ENCODE results near the gene CAMK1D.
A peak's percentile ranks its signal among the peaks of the same experiment; 100 is the strongest.

CAMK1D gene

DNA sequence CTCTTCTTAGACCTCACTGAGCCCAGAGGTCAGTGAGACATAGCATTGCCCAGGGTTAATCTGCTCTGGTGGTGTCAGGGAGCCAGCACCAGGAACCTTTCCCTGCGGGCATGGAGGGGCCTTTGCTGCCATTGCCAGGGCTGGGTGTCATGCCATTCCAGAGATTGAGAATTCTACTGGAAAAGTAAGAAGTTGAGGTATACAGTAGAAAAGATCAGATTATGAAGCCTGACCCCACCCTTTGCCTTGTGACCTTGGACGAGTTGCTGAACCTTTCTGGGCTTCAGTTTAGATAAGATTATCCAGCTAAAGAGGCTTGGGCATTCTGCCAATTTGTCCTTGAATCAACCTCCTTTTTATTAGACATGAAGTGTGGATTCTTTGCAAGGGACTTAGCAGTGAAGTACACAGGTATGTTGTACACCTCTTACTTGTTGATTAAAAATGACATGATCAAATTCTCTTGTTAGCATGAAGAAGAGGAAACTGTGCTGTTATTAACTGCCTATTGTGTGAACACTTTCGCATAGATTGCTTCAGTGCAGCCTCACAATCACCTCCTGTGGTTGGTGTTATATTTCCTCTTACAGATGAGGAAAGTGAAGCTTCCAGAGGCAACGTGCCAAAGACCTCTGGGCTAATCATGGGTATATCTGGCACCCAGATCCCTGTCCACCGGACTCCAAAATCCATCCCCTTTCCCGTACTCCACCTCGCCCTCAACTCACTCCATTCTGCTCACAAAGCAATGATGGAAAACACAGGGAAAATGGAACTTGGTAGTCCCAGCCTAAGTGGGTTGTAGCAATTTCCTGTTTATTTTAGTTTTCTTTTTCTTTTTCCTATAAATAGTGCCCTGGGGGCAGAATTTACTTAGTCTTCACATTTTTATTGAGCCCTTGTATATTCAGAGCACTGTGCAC lies 151.3 kb downstream of the CAMK1D start:
- DNase-seq: no peak

DNA sequence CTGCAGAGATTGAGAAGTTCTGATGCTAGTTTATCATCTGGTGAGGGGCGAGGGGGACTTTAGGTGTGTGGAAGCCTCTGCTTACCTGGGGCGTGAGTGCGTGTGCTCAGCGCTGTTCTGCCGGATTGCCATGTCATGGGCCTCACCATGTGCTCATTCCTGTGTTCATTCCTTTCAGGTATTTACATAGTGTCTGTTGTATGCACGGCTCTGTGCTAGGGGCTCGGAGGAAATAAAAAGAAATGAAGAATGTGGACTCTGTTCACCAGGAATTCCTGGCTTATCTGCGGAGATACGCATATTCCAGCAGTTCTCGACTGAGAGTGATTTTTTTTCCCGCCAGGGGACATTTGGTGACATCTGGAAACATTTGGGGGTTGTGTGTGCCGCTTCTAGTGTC lies 152.0 kb downstream of the CAMK1D start:
- DNase-seq: no peak

DNA sequence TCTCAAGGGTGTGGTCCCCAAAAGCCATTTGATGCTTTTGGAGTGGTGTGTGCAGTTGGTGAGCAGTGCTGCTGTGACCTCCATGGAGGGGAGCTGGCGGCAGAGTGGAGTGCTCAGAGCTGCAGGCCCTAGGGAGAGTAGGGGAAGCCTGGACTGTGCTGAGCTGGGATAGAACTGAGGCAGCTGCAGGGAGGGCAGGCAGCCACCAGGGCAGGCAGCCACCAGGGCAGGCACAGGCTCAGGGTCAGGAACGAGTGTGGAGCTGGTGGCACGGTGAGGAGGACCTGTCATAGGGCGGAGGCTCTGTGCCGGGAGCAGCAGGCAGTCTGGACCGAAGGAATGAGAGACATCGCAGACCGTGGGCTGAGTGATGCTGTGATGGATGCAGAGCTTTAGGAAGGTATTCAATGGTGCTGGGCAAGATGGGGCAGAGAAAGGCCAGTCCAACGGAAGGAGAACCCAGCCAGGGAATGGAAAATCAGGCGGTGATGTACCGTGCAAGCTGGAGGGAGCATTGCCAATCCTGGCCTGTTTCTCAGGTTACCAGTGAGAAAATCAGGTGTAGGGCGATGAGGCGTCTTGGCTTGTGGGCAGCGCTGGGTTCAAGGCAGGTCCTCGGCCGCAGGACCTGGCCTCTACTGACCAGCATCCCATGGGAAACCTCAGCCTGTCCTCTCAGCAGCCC lies 152.6 kb downstream of the CAMK1D start:
- no peak for DNase-seq

DNA sequence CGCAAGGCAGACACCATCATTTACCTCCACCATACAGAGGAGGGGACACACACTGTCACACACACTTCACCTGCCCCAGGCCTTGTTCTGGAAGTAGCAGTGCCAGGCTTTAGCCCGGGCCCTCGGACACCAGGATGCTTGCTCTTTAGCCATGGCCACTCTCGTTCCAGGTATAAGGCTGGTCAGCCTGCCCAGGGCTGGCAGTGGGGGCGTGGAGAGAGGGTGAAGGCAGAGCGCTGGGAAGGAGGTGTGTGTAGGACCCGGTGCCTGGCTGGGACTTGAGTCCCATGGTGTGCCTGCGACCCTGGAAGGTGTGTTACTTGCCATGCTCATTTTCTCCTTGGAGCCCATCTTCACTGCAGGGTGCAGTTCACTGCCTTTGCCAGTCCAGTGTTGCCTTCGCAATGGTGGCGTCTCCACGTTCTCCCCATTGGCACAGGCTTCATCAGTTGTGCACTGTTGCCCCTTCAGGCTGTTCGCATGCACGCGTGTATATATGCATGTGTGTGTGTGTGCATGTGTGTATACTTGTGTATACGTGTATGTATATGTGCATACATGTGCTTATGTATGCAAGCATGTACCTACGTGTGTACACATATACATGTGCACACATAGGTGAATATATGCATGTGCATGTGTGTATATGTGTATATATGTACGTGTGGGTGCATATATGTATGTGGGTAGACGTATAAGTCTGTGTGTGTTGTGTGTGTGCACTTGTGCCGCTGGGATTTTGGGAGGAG lies 153.4 kb downstream of the CAMK1D start:
- DNase-seq: no peak

DNA sequence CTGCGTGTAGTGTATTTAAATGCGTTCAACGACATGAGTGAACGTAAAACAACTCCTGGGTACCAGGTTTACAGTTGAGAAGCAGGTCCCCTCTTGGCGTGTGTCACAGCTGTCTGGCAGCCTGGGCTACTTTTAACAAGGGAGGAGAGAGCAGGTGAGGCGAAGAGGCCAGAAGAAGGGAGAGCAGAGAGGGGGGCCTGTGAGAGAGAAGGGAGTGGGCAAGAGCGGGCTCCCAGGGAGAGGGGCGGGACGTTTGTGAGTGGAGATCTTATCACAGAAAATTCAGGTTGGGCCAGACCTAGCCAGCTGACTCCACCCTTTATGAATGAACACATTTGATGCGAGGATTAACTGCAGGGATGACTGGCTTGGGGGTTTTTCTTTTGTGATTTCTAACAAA lies 154.0 kb downstream of the CAMK1D start:
- DNase-seq: no peak

DNA sequence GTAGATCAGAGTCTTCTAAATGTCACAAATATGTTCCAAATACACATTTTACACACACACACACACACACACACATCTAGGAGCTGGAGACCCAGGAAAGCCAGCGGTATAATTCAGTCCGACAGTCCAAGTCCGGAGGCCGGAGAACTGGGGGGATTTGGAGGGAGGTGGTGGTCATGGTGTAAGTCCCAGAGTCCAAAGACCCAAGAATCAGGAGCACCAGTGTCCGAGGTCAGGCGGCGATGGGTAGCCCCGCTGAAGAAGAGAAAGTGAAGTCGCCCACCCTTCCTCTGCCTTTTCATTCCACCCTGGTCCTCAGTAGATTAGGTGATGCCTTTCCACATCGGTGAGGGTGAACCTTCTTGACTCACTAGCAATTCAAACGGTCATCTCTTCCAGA lies 154.8 kb downstream of the CAMK1D start:
- no peak for DNase-seq

DNA sequence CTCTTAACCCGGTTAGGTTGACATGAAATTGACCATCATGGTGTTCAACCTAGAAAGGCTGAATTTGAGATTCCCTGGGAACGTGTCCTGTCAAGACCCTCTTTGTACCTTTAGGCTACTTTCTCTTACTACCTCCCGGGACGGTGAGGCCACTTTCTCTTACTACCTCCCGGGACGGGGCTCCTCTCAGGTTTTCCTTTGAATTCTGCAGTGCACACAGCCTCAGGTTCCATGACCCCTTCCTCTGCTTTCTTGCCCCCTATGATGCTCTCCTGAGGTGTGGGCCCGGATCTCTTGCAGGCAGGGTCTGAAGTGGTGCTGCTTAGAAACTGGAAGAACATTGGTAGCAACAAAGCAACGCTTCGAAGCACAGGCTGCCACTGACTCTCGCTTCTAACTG lies 155.3 kb downstream of the CAMK1D start:
- no peak for DNase-seq

DNA sequence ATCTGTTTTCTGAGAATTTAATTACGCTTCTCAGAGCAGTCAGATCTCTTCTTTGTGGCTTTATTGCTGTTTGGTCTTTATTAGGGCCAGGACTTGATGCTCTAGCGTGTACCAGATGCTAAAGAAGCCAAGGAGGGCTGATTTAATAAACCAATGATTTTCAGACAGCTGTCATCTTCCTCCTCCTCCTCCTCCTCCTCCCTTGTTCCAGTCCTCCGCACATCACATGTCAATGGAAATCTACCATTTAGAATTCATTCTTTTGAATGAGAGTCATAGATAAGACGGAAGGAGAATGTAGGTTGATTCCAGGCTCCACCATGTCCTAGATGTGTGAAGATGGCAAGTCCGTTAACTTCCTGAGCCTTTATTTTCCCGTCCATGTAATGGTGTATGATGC lies 156.3 kb downstream of the CAMK1D start:
- no peak for DNase-seq

DNA sequence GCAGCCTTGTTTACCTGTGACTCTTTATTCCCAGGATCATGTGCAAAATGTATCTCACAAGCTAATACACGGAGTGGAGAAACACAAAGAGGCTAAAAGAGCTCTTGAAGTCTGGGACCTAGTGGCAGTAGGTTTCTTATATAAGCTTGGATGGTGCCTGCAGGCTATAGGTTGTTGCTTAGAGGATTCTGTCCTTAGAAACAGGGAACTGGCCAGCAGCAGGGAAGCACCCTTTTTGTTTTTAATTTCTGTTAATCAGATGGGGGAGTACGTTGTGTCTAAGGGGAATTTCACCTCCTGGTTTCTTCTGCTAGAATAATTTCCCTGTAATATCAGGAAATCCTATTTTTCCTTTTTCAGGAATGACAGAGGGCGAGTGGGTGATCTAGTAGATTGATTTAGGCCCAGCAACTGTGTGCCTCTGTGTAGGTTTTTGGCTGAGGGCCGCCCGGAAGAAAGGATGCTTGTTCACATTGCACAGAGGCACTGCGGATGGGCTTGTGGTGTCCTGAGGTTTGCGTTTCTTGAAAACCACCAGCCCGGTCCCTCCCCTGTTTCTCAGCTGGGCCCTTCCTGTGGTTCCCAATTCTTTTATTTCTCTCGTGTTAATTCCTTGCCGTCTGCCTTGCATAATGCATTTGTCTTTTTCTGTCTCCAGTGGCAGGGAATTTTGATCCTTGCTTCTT lies 158.0 kb downstream of the CAMK1D start:
- DNase-seq: peak; percentile 15

DNA sequence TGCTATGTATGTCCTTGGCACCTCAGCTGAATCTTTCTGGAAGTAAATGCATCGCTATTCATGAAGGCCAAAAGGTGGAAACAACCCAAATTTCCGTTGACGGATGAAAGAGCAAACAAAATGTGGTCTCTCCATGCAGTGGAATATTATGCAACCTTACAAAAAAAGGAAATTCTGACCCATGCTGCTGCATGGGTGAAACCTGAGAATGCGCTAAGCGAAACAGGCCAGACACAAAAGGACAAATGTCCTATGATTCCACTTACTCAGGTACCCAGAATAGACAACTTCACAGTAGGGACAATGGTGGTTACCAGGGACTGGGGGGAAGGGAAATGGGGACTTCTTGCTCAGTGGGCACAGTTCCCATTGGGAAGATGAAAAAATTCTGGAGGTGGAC lies 158.8 kb downstream of the CAMK1D start:
- DNase-seq: no peak

DNA sequence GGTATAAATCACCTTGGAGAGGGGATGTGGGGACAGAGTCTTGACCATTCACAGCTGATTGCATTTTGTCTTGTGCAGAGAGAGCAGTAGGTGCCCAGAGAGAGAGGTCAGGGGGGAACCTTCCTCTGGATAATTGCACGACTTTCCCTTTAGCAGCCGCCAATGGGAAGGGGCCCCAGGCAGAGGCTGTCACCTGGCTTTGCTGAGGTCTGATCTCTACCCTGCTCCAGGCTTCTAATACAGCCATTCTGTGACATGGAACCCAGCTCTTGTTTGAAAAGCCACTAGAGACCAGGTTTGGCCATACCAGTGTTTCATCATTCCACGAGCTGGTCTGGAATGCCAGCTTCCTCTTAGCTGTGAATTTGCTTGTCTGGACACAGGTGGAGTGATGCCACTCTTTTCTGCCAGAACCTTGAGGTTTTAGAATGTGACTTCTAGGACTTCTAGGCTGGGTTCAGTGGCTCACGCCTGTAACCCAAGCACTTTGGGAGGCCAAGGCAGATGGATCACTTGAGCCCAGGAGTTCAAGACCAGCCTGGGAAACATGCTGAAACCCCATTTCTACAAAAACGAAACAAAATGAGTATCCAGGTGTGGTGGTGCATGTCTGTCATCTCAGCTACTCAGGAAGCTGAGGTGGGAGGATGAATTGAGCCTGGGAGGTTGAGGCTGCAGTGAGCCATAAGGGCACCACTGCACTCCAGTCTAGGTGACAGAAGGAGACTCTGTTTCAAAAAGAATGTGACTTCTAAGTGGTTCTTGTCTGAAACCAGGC lies 159.9 kb downstream of the CAMK1D start:
- no peak for DNase-seq

DNA sequence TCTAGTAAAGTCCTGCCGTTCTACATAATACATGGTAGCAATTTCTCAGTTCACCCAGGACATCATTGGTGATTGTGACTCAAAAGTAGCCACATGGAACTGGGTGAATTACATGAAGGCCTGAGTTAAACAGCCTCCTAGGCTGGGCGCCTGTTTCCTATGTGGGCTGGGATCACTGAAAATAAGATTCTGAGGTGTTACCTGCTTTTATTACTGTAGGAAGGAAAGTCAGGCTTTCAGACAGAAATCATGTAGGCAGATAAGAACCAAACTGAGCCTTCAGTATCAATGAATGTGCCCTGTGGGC lies 160.4 kb downstream of the CAMK1D start:
- DNase-seq: no peak

DNA sequence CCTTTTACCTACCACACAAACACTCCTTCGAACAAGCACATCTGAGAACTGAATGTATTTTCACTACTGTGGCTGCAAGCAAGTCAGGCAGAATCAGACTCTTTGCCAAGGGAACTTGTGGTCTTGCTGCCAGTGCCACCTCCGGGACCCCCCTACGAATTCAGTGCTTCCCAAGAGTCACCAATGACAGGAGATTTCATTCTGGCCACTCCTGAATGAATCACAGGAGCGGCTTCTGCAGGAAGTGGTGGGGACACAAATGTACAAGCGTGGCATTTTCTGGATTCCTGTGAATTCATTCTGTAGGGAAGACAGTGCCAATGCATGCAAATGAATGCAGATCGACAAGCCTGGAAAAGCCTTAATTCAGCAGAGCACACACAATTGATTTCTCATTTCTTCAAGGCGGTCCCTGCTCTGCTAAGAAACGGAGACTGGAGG lies 161.2 kb downstream of the CAMK1D start:
- no peak for DNase-seq

DNA sequence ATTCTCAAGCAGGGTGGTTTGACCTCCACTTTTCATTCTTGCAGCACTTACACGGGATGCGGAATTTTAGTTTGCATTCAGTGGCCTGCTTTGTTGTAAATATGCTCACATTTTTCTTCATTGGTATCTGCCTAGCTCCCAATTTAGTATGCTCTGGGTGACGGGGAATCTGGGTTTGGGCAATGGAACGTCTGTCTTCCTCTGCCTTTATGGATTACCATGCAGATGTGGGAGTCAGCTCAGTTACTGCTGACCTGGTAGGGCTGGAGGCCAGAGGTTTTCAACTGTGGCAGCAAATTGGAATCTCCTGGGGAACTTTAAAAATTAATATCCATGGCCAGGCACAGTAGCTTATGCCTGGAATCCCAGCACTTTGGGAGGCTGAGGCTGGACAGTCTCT lies 161.6 kb downstream of the CAMK1D start:
- no peak for DNase-seq

DNA sequence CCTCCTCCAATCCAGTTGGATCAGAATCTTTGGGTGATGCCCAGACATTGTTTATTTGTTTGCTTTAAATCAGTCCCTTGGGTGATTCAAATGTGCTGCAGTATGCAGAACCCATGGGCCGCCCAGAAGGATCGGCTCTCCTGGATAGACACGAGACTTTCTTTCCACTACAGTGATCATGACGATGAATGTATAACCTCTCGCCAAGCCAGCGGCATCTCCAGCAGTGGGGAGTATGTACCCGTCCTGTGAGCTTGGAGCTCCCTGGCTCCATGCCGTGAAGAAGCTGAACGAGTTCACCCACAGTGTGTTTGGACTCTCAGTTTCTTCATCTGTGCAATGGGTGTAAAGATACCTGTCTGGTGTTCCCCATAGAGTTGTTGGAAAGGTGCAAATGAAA lies 162.3 kb downstream of the CAMK1D start:
- no peak for DNase-seq

DNA sequence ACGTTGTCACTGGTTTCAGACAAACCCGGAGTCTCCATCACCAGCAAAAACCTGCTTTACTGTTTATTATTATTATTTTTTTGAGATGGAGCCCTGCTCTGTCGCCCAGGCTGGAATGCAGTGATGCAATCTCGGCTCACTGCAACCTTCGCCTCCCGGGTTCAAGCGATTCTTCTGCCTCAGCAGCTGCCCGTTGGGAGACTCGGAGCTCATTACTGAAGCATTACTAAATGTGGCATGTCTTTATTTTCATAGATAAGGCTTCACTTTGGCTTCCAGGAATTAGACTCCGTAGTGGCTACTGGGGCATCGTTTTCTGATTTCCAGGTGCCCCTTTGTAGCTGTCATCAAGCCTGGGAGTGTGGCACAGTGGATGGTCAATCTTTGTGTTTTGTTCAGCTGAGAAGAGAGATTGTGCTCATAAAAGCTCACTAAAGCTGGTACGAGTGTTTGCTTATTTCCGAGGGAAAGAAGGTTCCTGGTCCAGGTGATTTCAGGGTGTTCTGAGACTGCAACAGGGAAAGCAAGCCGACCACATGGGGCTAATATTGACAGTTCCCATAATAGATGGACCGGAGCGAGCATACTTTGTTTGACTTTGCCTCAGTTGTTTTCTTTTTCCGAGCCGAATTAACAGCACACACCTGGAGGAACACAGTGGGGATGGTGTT lies 163.1 kb downstream of the CAMK1D start:
- DNase-seq: no peak

DNA sequence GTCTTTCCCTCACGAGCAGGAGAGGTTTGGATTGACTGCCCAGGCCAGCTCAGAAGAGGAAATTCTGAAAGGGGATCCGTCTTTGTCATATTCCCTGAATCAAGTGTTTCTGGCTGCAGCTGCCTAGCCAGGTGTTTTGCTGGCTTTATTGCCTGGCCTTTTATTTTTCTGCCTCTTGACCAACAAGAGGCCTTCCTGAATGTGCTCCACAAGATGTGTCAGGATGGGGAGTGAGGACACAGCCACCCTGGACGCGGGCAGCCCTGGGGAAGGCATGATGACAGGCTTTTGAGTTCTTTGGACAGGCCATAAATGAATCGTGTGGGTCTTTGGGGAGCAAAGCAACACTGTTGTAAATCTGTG lies 163.6 kb downstream of the CAMK1D start:
- no peak for DNase-seq

DNA sequence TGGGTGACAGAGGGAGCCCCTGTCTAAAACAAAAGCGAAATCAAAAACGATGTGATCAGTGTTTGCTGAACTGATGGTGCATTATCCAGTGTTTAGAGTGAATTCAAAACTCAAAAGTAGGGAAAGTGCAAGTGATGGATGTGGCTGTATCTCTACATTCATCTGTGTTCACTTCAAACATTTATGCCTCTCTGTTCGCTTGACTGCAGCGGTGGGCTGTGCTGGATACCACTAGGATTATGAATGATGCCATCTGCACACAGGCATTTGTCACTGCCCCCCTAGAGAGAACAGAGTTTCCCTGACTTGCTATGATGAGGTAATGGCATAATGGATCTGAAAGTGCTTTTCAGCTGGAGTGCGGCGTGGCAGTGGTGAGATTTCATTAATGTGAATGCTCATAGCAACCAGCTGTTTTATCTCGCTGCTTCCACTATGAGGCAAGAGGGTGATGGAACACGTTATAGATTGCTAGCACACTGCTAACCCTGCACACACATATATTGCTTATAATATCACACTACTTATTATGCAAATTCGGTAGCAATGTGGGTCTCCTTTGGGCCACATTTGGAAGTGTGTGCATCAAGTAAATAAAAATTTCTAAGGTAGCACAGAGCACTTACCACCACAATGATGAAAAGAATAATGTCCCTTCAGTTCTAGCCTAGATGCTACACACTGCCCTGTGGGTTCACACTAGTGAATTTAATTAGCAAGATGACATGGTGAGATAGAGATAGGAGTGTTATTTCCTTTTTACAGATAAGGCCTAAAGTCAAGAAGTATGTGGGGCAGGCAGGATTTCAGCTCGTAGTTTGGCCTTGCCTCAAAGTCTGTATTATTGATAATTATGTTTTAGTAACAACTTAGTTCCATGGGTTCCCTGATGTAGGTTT lies 164.7 kb downstream of the CAMK1D start:
- no peak for DNase-seq

DNA sequence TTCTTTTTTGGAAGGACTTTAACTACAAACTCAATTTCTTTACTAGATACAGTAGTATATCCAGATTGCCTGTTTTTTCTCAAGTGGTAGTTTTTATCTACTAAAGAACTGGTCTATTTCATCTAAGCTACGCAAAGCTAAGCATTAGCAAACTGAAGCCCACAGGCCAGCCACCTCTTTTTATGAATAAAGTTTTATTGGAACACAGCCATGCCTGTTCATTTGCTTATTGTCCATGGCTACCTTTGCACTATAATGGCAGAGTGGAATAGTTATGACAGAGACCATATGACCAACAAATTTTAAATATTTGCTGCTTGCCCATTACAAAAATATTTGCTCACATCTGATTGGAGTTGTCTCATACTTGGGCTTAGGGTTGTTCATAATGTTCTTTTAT lies 168.7 kb downstream of the CAMK1D start:
- no peak for DNase-seq

DNA sequence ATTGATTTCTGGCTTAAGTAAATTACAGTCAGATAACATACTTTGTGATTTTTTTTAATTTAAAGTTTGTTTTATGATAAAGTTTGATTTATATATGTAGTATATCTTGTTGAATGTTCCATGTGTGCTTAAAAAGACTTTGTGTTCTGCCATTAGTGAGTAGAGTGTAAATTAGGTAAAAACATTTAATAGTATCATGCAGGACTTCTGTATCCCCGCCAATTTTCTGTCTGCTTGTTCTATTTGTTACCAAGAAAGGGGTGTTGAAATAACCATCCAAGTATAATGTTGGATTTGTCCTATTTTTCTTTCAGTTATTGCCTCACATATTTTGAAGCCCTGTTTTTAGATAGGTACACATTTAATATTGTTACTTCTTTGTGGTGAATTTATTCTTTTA lies 172.1 kb downstream of the CAMK1D start:
- DNase-seq: no peak

DNA sequence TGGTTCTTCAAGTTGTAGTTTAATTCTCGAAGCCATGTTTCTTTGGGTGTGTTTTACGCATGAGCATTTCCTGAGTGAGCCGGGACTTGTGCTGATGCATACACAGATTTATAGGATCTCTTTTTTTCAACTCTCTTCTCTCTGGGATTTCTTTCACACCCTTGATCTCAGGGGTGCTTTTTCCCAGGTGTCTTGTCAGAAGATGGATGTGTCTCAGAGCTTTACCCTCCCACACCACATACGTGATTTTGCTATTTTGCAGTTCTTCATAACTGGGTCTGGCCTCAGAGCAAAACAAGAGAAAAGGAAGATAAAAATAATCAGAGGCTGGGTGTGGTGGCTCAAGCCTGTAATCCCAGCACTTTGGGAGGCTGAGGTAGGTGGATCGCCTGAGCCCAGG lies 177.0 kb downstream of the CAMK1D start:
- no peak for DNase-seq

All from activated CD4-positive, alpha-beta T cell treated with anti-CD3 and anti-CD28 coated beads, Interleukin-10, Interleukin-2, amounts not matched to agents 100 ng/mL and 50 ng/mL, durations not matched to agents 16 hours and 8 hours (primary cell).